ENCODE measurements around the gene ENTPD8. TPM values are rescaled to one million over a fixed set of nuclear protein-coding genes. Genes with fewer than 3 reads are reported as not detected.

The ENTPD8 gene
- total and polyA plus RNA-seq, 10 of the 15 experiments (the other 5 are each of a cell fraction or from before 2014, with no cell fraction given) = not detected

- TF ChIP-seq RELB (IDR thresholded peaks at IDR 0.05; ENCODE audit: low read depth) (no peak), NFIC (IDR thresholded peaks at IDR 0.05; ENCODE audit: low read depth, low read length) (no peak), ELK1 (IDR thresholded peaks at IDR 0.05; ENCODE audit: low read depth, low read length) (no peak), CBFB (IDR thresholded peaks at IDR 0.05; ENCODE audit: low read depth) (no peak)
Observed at GRCh38 chr9:137416563-137417151, 24.5 kb downstream of the ENTPD8 start (continued).

- Histone ChIP-seq H2AFZ (ENCODE audit: control insufficient read depth, low read depth, low read length) (no peak overlapping the region), H3K4me1 (ENCODE audit: control insufficient read depth, insufficient read depth, low read length) (peaks cover 17% of the 10 kb centered on the region), H3K27ac (ENCODE audit: control insufficient read depth, insufficient read depth) (no peak overlapping the region), H3K4me2 (ENCODE audit: control insufficient read depth, insufficient read depth) (no peak overlapping the region), H3K79me2 (ENCODE audit: control insufficient read depth, insufficient read depth, low read length) (peaks cover 11% of the 10 kb centered on the region), H3K4me3 (no peak overlapping the region), H4K20me1 (ENCODE audit: control insufficient read depth, insufficient read depth) (no peaks in the 10 kb centered on the region), H3K9me3 (replicated peaks; ENCODE audit: control insufficient read depth, insufficient read depth, low read length) (no peaks in the 10 kb centered on the region), H3K9ac (ENCODE audit: control insufficient read depth, insufficient read depth, low read length) (no peak overlapping the region), H3K36me3 (ENCODE audit: control insufficient read depth in 2 of 2, insufficient read depth in 2 of 2, low read length in 1 of 2) (no peaks in the 10 kb centered on the region), H3K27me3 (replicated peaks in 1 of 2; ENCODE audit: control insufficient read depth in 2 of 2, insufficient read depth in 2 of 2, low read length in 1 of 2) (no peaks in the 10 kb centered on the region)
- WGBS (ENCODE audit: insufficient coverage, insufficient replicate concordance, low lambda C conversion rate, missing lambda C conversion rate) = 96% methylated on average over 20 of the region's 23 CpGs
- intact Hi-C loops (cut with micrococcal nuclease; ENCODE audit: unreplicated experiment) = no loop called here
- POLR2A ChIA-PET = no interaction called here
- DNase-seq (ENCODE audit: low read depth, low spot score) (no peak), ATAC-seq (no peak), FAIRE-seq (no peak)
- CTCF ChIA-PET = no interaction called here
- SMC1A ChIA-PET (ENCODE audit: uncharacterized antibody, unreplicated experiment) = no interaction called here
- in situ Hi-C loops (cut with MboI) = no loop called here
- no TSS peak for BruUV-seq (replicated peaks)
- RAD21 ChIA-PET (ENCODE audit: unreplicated experiment) = no interaction called here
- no peak for TF ChIP-seq YBX1 (IDR thresholded peaks at IDR 0.05)
- TF ChIP-seq RCOR1 (conservative IDR thresholded peaks at IDR 0.05; ENCODE audit: low read depth, low read length) = no peak
- TF ChIP-seq PAX5 (IDR thresholded peaks at IDR 0.05; ENCODE audit: borderline replicate concordance, low read depth, low read length) = no peak
- no peak for TF ChIP-seq CHD2 (IDR thresholded peaks at IDR 0.05; ENCODE audit: borderline replicate concordance, low read depth, low read length)
- no peak for TF ChIP-seq RAD21 (IDR thresholded peaks at IDR 0.05; ENCODE audit: insufficient read depth, low read depth, low read length)
- no peak for TF ChIP-seq MEF2B (IDR thresholded peaks at IDR 0.05; ENCODE audit: partially characterized antibody, poor library complexity, severe bottlenecking)
- no peak for TF ChIP-seq ZNF274 (IDR thresholded peaks at IDR 0.05; ENCODE audit: insufficient read depth, insufficient read length)
- TF ChIP-seq ZNF687 (IDR thresholded peaks at IDR 0.05) = no peak
Observed at GRCh38 chr9:137416006-137416562, 25.1 kb downstream of the ENTPD8 start.
